ENCODE measurements around the gene EHD4.

Gene EHD4

DNA sequence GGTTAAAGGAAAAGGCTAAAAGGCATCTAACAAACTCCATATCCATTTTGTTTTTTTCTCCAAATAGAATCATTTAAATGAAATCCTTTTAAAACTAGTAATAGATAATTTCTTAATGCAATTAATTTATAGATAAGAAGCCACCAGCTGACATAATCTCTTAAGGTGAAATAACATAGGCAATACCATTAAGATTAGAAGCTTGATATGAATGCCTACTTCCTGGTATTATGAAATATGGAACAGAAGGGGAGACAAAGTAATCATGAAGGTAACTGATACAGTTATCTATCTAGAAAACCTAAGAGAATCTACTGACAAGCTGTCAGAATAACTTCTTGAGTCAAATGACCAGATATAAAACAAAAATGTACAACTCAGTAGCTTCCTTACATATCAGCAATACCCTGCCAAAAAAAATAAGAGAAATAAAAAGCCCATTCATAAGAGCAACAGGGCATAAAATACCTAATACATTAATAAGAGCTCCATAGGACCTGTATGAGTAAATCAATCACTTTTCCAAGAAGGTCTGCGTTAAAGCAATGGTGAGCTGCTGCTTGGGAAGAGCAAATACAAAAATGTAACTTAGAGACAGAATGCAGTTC is 10.7 kb downstream of the EHD4 start:
- no peaks in the 10 kb centered on the region for H4K20me1 ChIP-seq (ENCODE audit: insufficient read depth)
- no peak overlapping the region for H3K4me3 ChIP-seq (IDR thresholded peaks at IDR 0.05; ENCODE audit: insufficient read depth, low read depth, low read length)
- H3K9ac ChIP-seq: no peak overlapping the region
- H3K36me3 ChIP-seq (ENCODE audit: insufficient read depth): no peaks in the 10 kb centered on the region
- TF ChIP-seq, protein P1, sequence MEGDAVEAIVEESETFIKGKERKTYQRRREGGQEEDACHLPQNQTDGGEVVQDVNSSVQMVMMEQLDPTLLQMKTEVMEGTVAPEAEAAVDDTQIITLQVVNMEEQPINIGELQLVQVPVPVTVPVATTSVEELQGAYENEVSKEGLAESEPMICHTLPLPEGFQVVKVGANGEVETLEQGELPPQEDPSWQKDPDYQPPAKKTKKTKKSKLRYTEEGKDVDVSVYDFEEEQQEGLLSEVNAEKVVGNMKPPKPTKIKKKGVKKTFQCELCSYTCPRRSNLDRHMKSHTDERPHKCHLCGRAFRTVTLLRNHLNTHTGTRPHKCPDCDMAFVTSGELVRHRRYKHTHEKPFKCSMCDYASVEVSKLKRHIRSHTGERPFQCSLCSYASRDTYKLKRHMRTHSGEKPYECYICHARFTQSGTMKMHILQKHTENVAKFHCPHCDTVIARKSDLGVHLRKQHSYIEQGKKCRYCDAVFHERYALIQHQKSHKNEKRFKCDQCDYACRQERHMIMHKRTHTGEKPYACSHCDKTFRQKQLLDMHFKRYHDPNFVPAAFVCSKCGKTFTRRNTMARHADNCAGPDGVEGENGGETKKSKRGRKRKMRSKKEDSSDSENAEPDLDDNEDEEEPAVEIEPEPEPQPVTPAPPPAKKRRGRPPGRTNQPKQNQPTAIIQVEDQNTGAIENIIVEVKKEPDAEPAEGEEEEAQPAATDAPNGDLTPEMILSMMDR (conservative IDR thresholded peaks at IDR 0.05; ENCODE audit: low read depth, low read length): no peak
- H2AFZ ChIP-seq (ENCODE audit: low read depth): no peak overlapping the region
- H3K79me2 ChIP-seq (ENCODE audit: insufficient read depth, low read depth): no peaks in the 10 kb centered on the region; the same call in 1 of the 2 replicates
- no peak overlapping the region for H3K4me2 ChIP-seq
- no peak overlapping the region for H3K27ac ChIP-seq
- H3K4me1 ChIP-seq (ENCODE audit: low read depth, poor library complexity, severe bottlenecking): no peaks in the 10 kb centered on the region
- H3K27me3 ChIP-seq (ENCODE audit: insufficient read depth, low read depth): no peaks in the 10 kb centered on the region

DNA sequence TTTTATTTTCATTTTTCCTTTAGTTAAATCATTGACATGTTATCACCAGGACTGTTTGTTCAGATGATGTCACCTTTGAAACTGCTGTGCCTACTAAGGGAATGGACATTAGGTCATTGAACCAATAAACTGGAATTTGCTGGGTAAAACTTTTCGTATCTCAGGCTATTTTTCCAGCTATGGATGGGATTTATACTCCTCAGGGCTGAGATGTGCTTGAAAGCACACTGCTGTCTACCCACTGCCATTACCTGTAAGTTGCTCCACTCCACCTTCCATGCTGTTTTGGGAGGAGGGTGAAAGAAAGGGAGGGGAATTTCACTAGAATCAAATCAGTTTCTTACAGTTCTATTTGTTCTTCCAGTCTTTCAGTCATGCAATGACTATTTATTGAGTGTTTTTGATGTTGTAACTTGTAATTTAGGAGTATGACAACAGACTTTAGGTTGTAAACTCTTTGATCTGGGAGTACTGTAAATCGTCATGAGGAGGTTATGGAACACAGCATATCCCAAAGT is 11.3 kb downstream of the EHD4 start:
- no peaks in the 10 kb centered on the region; the same call in 1 of the 2 replicates for H3K79me2 ChIP-seq (ENCODE audit: insufficient read depth, low read depth)
- H3K4me1 ChIP-seq (ENCODE audit: low read depth, poor library complexity, severe bottlenecking): no peaks in the 10 kb centered on the region
- H3K27me3 ChIP-seq (ENCODE audit: insufficient read depth, low read depth): no peaks in the 10 kb centered on the region
- H4K20me1 ChIP-seq (ENCODE audit: insufficient read depth): no peaks in the 10 kb centered on the region
- no peak overlapping the region for H3K4me3 ChIP-seq (IDR thresholded peaks at IDR 0.05; ENCODE audit: insufficient read depth, low read depth, low read length)
- no peaks in the 10 kb centered on the region for H3K36me3 ChIP-seq (ENCODE audit: insufficient read depth)
- no peak overlapping the region for H3K27ac ChIP-seq
- TF ChIP-seq, protein P1 (conservative IDR thresholded peaks at IDR 0.05; ENCODE audit: low read depth, low read length): no peak
- H2AFZ ChIP-seq (ENCODE audit: low read depth): no peak overlapping the region
- no peak overlapping the region for H3K9ac ChIP-seq
- no peak overlapping the region for H3K4me2 ChIP-seq

DNA sequence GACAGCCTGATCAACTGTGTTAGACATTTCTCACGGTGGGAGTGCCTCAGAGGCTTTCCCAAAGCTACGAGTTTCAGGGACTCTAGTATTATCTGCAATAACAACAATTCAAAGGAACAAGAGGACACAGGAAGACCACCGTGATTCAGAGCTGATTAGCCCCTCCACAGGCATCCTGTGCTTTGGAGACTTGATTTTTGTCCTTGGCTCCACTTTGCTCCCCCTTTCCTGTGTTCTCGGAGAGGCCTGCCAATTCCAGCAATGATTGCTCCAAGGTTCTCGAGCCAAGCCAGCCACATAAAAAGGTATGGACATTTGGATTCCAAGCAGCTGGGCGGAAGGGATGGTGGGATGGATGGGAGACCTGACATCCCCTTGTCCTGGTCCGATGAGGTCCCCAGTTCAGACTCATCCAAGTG is 14.3 kb downstream of the EHD4 start:
- H3K79me2 ChIP-seq (ENCODE audit: insufficient read depth, low read depth): no peaks in the 10 kb centered on the region
- no peak overlapping the region for H3K4me2 ChIP-seq
- no peak overlapping the region for H3K9ac ChIP-seq
- H3K4me3 ChIP-seq (IDR thresholded peaks at IDR 0.05; ENCODE audit: insufficient read depth, low read depth, low read length): no peak overlapping the region
- H3K36me3 ChIP-seq (ENCODE audit: insufficient read depth): no peaks in the 10 kb centered on the region
- TF ChIP-seq, protein P1 (conservative IDR thresholded peaks at IDR 0.05; ENCODE audit: low read depth, low read length): no peak
- H4K20me1 ChIP-seq (ENCODE audit: insufficient read depth): no peaks in the 10 kb centered on the region
- H3K27ac ChIP-seq: no peak overlapping the region
- H3K27me3 ChIP-seq (ENCODE audit: insufficient read depth, low read depth): no peaks in the 10 kb centered on the region
- H2AFZ ChIP-seq (ENCODE audit: low read depth): no peak overlapping the region
- no peaks in the 10 kb centered on the region for H3K4me1 ChIP-seq (ENCODE audit: low read depth, poor library complexity, severe bottlenecking)

DNA sequence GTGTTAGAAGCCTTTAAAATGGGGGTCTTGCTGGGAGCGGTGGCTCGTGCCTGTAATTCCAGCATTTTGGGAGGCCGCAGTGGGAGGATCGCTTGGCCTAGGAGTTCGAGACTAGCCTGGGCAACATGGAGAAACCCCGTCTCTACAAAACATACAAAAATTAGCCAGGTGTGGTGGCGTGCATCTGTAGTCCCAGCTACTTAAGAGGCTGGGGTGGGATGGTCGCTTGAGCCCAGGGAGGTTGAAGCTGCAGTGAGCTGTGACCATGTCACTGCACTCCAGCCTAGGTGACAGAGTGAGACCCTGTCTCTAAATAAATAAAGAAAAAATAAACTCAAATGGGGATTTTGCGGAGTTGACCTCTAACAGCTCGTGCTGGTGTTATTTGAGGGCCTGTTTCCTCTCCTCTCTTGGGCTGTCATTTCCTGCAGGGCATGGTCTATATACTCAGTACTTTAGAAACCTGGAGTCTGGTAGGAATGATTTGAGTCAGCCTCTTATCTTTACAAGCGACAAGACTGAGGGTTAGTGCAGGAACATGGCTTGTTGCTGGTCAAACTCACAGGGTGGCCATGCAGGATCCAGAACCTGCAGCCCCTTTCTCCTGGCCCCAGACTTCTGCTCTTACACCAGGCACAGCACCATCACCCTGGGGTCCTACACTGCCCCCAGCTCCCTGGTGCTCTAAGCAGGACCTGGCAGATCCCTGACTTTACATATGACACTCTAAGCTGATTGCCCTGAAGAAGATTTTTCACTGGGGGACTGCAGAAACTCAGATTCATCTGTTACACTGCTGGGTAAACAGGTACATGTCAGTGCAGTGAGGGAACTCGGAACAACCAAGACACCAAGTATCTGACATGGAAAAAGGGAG is 15.1 kb downstream of the EHD4 start:
- no peaks in the 10 kb centered on the region for H3K79me2 ChIP-seq (ENCODE audit: insufficient read depth, low read depth)
- TF ChIP-seq, protein P1 (conservative IDR thresholded peaks at IDR 0.05; ENCODE audit: low read depth, low read length): no peak
- H2AFZ ChIP-seq (ENCODE audit: low read depth): no peak overlapping the region
- no peaks in the 10 kb centered on the region for H4K20me1 ChIP-seq (ENCODE audit: insufficient read depth)
- H3K27ac ChIP-seq: no peak overlapping the region
- no peak overlapping the region for H3K4me3 ChIP-seq (IDR thresholded peaks at IDR 0.05; ENCODE audit: insufficient read depth, low read depth, low read length)
- H3K9ac ChIP-seq: no peak overlapping the region
- no peaks in the 10 kb centered on the region for H3K36me3 ChIP-seq (ENCODE audit: insufficient read depth)
- H3K4me2 ChIP-seq: no peak overlapping the region
- no peaks in the 10 kb centered on the region for H3K4me1 ChIP-seq (ENCODE audit: low read depth, poor library complexity, severe bottlenecking)
- no peaks in the 10 kb centered on the region for H3K27me3 ChIP-seq (ENCODE audit: insufficient read depth, low read depth)

Measured in KMS-11 (cell line).